ENCODE data around the gene ETS1.

GRCh38 chr11:128455766-128456165, 131.6 kb downstream of the ETS1 start:
- TF ChIP-seq CTCF (IDR thresholded peaks at IDR 0.05; ENCODE audit: insufficient read depth, low read length) (no peak), REST (IDR thresholded peaks at IDR 0.05; ENCODE audit: insufficient replicate concordance, low read depth) (no peak), POLR2AphosphoS5 (IDR thresholded peaks at IDR 0.05; ENCODE audit: low read depth) (no peak)

Measured in HL-60 (cell line).